MM.1S (cell line): ENCODE measurements around the gene VGLL4.

Experiments
- DNase-seq: peaks from one replicate; pipeline ENCODE4 v3.0.0-alpha.2; 2015
- H2AFZ ChIP-seq: fragments of 300-600 bp; sonication (generic); 2 replicates; pipeline ENCODE4 v1.6.0; 2016; ENCODE audit warnings: antibody characterized with exemption, low read length
- H3F3A ChIP-seq: fragments of 300-600 bp; sonication (generic); 2 replicates; pipeline ENCODE4 v1.6.1; 2016; ENCODE audit warnings: mild to moderate bottlenecking, antibody characterized with exemption, low read length, moderate library complexity, mixed read lengths; ENCODE audit not compliant: insufficient read depth
- H3K27ac ChIP-seq: fragments of 300-600 bp; sonication (generic); 2 replicates; pipeline ENCODE4 v1.5.1; 2016; ENCODE audit warnings: mild to moderate bottlenecking, low read length
- H3K27me3 ChIP-seq: fragments of 300-600 bp; sonication (generic); replicated peaks from 2 replicates; pipeline ENCODE4 v1.6.0; 2016; ENCODE audit warnings: low read length; ENCODE audit not compliant: insufficient read depth
- H3K36me3 ChIP-seq: fragments of 300-600 bp; sonication (generic); replicated peaks from 2 replicates; pipeline ENCODE4 v1.6.1; 2016; ENCODE audit warnings: mild to moderate bottlenecking, low read length, mixed read lengths; ENCODE audit not compliant: insufficient read depth
- H3K4me1 ChIP-seq: fragments of 300-600 bp; sonication (generic); 2 replicates; pipeline ENCODE4 v1.6.1; 2016; ENCODE audit warnings: low read length, mixed read lengths
- H3K4me2 ChIP-seq: fragments of 300-600 bp; sonication (generic); 2 replicates; pipeline ENCODE4 v1.6.0; 2016; ENCODE audit warnings: low read depth, low read length
- H3K4me3 ChIP-seq: fragments of 300-600 bp; sonication (generic); 2 replicates; pipeline ENCODE4 v1.5.1; 2016; ENCODE audit warnings: low read length, mixed read lengths
- H3K79me2 ChIP-seq: fragments of 300-600 bp; sonication (generic); 2 replicates; pipeline ENCODE4 v1.6.1; 2016; ENCODE audit warnings: mixed run types, low read length, mixed read lengths
- H3K9ac ChIP-seq: fragments of 300-600 bp; sonication (generic); 2 replicates; pipeline ENCODE4 v1.6.1; 2016; ENCODE audit warnings: low read length, mixed read lengths
- H3K9me2 ChIP-seq: fragments of 300-600 bp; sonication (generic); replicated peaks from 2 replicates; pipeline ENCODE4 v1.6.1; 2016; ENCODE audit warnings: mild to moderate bottlenecking, low read length, mixed read lengths; ENCODE audit not compliant: insufficient read depth
- H3K9me3 ChIP-seq: fragments of 300-600 bp; sonication (generic); replicated peaks from 2 replicates; pipeline ENCODE4 v1.6.1; 2016; ENCODE audit warnings: mild to moderate bottlenecking, low read length, mixed read lengths; ENCODE audit not compliant: insufficient read depth
- H4K20me1 ChIP-seq: fragments of 300-600 bp; sonication (generic); 2 replicates; pipeline ENCODE4 v1.6.1; 2016; ENCODE audit warnings: mild to moderate bottlenecking, low read length, moderate library complexity, mixed read lengths; ENCODE audit not compliant: insufficient read depth
- EZH2 ChIP-seq: fragments of 300-600 bp; sonication (generic); optimal IDR thresholded peaks from 2 replicates; pipeline ENCODE3; 2017; ENCODE audit warnings: low read depth, mild to moderate bottlenecking, antibody characterized with exemption, low read length, mixed read lengths
- EZH2phosphoT487 ChIP-seq: fragments of 300-600 bp; sonication (generic); IDR thresholded peaks from 2 replicates; pipeline ENCODE4 v1.6.1; 2018; ENCODE audit warnings: antibody characterized with exemption, low read length
- TF ChIP-seq, protein P1 (sequence below): fragments of 300-600 bp; sonication (generic); IDR thresholded peaks from 2 replicates; pipeline ENCODE4 v1.5.1; 2016; ENCODE audit warnings: antibody characterized with exemption, low read length, mixed read lengths

Gene VGLL4

DNA sequence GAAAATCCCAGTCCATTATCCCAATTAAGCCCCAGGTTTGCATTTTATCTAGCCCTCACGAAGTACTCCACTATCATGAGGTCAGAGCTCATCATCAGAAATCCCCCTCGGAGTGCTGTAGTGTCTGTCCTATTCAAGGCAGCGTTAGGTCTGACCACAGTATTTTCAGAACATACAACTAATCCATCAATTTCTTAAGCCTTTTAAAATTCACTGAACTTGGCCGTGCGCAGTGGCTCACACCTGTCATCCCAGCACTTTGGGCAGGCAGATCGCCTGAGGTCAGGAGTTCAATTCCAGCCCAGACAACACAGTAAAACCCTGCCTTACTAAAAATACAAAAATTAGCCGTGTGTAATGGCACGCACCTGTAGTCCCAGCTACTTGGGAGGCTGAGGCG is 11.9 kb downstream of the VGLL4 start:
- Histone ChIP-seq H3K79me2 (peaks cover 86% of the 10 kb centered on the region), H3K4me3 (no peak overlapping the region), H4K20me1 (0 out of 2 replicates have a peak, but pooled peaks cover 3% of the 10 kb centered on the region)

DNA sequence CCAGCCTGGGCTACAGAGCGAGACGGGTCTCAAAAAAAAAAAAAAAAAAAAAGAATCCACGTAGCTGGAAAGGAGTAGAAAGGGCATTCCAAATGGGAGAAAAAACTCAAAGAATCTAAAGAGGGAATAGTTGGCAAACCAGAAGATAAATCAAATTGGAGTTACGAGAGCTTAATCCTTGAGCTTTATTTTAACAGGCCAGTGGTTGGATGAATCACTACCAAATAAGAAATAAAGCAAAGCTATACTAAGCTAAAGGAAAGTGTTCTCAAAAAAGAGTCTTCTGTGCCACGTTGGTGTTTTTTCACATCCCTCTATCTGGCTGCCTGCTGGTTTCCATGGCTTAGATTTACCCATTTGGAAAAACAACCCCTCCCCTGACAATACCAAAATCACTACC is 14.0 kb downstream of the VGLL4 start:
- no peak overlapping the region for H2AFZ ChIP-seq
- 0 out of 2 replicates have a peak, but pooled peaks cover 7% of the 10 kb centered on the region for H4K20me1 ChIP-seq
- no peak overlapping the region for H3K4me2 ChIP-seq
- H3K4me1 ChIP-seq: no peaks in the 10 kb centered on the region
- peaks cover 82% of the 10 kb centered on the region for H3K79me2 ChIP-seq
- H3K9ac ChIP-seq: no peak overlapping the region
- no peaks in the 10 kb centered on the region for H3K9me2 ChIP-seq
- H3K36me3 ChIP-seq: no peaks in the 10 kb centered on the region
- no peak overlapping the region for H3K4me3 ChIP-seq
- no peak for DNase-seq
- H3F3A ChIP-seq: no peaks in the 10 kb centered on the region
- H3K27me3 ChIP-seq: no peaks in the 10 kb centered on the region
- TF ChIP-seq EZH2: no peak
- TF ChIP-seq EZH2phosphoT487: no peak
- TF ChIP-seq, protein P1, sequence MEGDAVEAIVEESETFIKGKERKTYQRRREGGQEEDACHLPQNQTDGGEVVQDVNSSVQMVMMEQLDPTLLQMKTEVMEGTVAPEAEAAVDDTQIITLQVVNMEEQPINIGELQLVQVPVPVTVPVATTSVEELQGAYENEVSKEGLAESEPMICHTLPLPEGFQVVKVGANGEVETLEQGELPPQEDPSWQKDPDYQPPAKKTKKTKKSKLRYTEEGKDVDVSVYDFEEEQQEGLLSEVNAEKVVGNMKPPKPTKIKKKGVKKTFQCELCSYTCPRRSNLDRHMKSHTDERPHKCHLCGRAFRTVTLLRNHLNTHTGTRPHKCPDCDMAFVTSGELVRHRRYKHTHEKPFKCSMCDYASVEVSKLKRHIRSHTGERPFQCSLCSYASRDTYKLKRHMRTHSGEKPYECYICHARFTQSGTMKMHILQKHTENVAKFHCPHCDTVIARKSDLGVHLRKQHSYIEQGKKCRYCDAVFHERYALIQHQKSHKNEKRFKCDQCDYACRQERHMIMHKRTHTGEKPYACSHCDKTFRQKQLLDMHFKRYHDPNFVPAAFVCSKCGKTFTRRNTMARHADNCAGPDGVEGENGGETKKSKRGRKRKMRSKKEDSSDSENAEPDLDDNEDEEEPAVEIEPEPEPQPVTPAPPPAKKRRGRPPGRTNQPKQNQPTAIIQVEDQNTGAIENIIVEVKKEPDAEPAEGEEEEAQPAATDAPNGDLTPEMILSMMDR: no peak
- H3K27ac ChIP-seq: no peak overlapping the region
- no peaks in the 10 kb centered on the region for H3K9me3 ChIP-seq

More for the DNA sequence above, 11.9 kb downstream of the VGLL4 start:
- Histone ChIP-seq H3K9me3 (no peaks in the 10 kb centered on the region), H3K4me1 (no peaks in the 10 kb centered on the region), H3F3A (no peaks in the 10 kb centered on the region), H3K9ac (no peak overlapping the region), H3K4me2 (no peak overlapping the region), H3K27ac (no peak overlapping the region), H3K36me3 (no peaks in the 10 kb centered on the region), H3K27me3 (no peaks in the 10 kb centered on the region), H3K9me2 (no peaks in the 10 kb centered on the region), H2AFZ (no peak overlapping the region)
- no peak for DNase-seq
- TF ChIP-seq EZH2 (no peak), EZH2phosphoT487 (no peak)
- TF ChIP-seq, protein P1: no peak

DNA sequence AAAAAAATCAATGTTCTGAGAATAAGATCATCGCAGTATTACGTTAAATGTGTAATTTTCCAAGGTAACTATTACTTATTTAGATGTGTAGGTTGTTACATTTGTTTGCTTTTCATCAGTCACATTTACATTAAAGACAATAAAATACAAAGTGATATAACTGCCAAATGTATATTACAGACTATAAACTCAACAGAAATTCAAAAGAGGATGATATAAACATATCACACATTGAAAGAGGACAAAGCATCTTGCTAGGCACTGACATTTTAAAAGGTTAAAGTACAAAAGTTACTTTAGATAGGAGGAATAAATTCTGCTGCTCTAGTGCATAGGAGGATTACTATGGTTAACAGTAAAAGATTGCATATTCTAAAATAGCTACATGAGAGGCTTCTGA is 16.1 kb downstream of the VGLL4 start:
- Histone ChIP-seq H4K20me1 (0 out of 2 replicates have a peak, but pooled peaks cover 7% of the 10 kb centered on the region), H3K4me1 (no peaks in the 10 kb centered on the region)

More for the DNA sequence above, 16.1 kb downstream of the VGLL4 start:
- H3K36me3 ChIP-seq: no peaks in the 10 kb centered on the region
- no peak for DNase-seq
- H3K4me2 ChIP-seq: no peak overlapping the region
- H3K79me2 ChIP-seq: peaks cover 86% of the 10 kb centered on the region
- H3K9me2 ChIP-seq: no peaks in the 10 kb centered on the region
- H3K9ac ChIP-seq: no peak overlapping the region
- H3K9me3 ChIP-seq: no peaks in the 10 kb centered on the region
- H3F3A ChIP-seq: no peaks in the 10 kb centered on the region
- H3K27ac ChIP-seq: no peak overlapping the region
- no peak overlapping the region for H3K4me3 ChIP-seq
- H2AFZ ChIP-seq: no peak overlapping the region
- no peaks in the 10 kb centered on the region for H3K27me3 ChIP-seq
- TF ChIP-seq, protein P1: no peak
- TF ChIP-seq EZH2 (no peak), EZH2phosphoT487 (no peak)
